IMR-90 (cell line): ENCODE measurements around the gene SEC14L1. TPM values are rescaled to one million over a fixed set of nuclear protein-coding genes. Genes with fewer than 3 reads are reported as not detected.

Source experiments
- ATAC-seq: fragments of 200-7000 bp; cut with Tn5 transposase; 2 replicates; pipeline ENCODE4 v1.9.1; 2020; ENCODE audit warnings: low read depth, mild to moderate bottlenecking, moderate library complexity
- BruUV-seq: library from RNA; stranded (reverse); fragments of 400-500 nt; replicated peaks from 2 replicates; lab custom pipeline; 2021; lab: Mats Ljungman, UMichigan
- CTCF ChIA-PET: fragments of 300-600 bp; formaldehyde crosslinking; extraction: SDS; loops from one replicate; lab custom pipeline; 2021; ENCODE audit warnings: antibody characterized with exemption; lab: Yijun Ruan, JAX
- POLR2A ChIA-PET: fragments of 300-600 bp; sonication (Branson Sonifier 250); formaldehyde crosslinking; loops from one replicate; lab custom pipeline; 2022; ENCODE audit warnings: antibody characterized with exemption; ENCODE audit not compliant: unreplicated experiment; lab: Charles Lee
- DNase-seq: peaks from one replicate; pipeline ENCODE4 v3.0.0; 2013
- H2AFZ ChIP-seq: replicated peaks from 2 replicates; pipeline ENCODE3; 2013; ENCODE audit warnings: low read length, mild to moderate bottlenecking; ENCODE audit not compliant: poor library complexity
- H2AK5ac ChIP-seq: 2 replicates; pipeline ENCODE4 v1.6.1; 2013; ENCODE audit warnings: low read depth, low read length, inconsistent platforms
- H2AK9ac ChIP-seq: replicated peaks from 2 replicates; pipeline ENCODE3; 2013; ENCODE audit warnings: mild to moderate bottlenecking, low read depth, low read length, moderate library complexity; ENCODE audit not compliant: poor library complexity
- H2BK120ac ChIP-seq: 2 replicates; pipeline ENCODE4 v1.6.1; 2013; ENCODE audit warnings: low read depth, low read length, inconsistent platforms
- H2BK15ac ChIP-seq: 3 replicates; pipeline ENCODE4 v1.6.1; 2013; ENCODE audit warnings: low read depth, low read length, inconsistent platforms
- H2BK20ac ChIP-seq: 2 replicates; pipeline ENCODE4 v1.6.1; 2013; ENCODE audit warnings: low read depth, mild to moderate bottlenecking, inconsistent platforms, low read length, moderate library complexity
- H2BK5ac ChIP-seq: 2 replicates; pipeline ENCODE4 v1.6.1; 2013; ENCODE audit warnings: mild to moderate bottlenecking, low read depth, low read length, inconsistent platforms; ENCODE audit not compliant: poor library complexity, severe bottlenecking
- H3K14ac ChIP-seq: replicated peaks from 2 replicates; pipeline ENCODE4 v1.6.1; 2013; ENCODE audit warnings: low read depth, low read length, inconsistent platforms
- H3K18ac ChIP-seq: 2 replicates; pipeline ENCODE4 v1.6.1; 2013; ENCODE audit warnings: low read depth, low read length, control low read depth
- H3K23ac ChIP-seq: 2 replicates; pipeline ENCODE4 v1.6.1; 2013; ENCODE audit warnings: low read depth, low read length, inconsistent platforms
- H3K27ac ChIP-seq: 2 replicates; pipeline ENCODE4 v1.5.1; 2013; ENCODE audit warnings: mild to moderate bottlenecking, control low read depth, low read length; ENCODE audit not compliant: insufficient read depth
- H3K27me3 ChIP-seq: 2 replicates; pipeline ENCODE4 v1.6.1; 2013; ENCODE audit warnings: low read length; ENCODE audit not compliant: control insufficient read depth, insufficient read depth
- H3K36me3 ChIP-seq: 2 replicates; pipeline ENCODE4 v1.6.1; 2013; ENCODE audit warnings: low read length, mixed read lengths; ENCODE audit not compliant: control insufficient read depth, insufficient read depth
- H3K4ac ChIP-seq: 2 replicates; pipeline ENCODE4 v1.6.1; 2013; ENCODE audit warnings: low read depth, low read length, inconsistent platforms
- H3K4me1 ChIP-seq: 2 replicates; pipeline ENCODE4 v1.6.1; 2013; ENCODE audit warnings: low read length, mixed read lengths; ENCODE audit not compliant: control insufficient read depth, insufficient read depth
- H3K4me2 ChIP-seq: 2 replicates; pipeline ENCODE4 v1.6.1; 2013; ENCODE audit warnings: low read depth, mild to moderate bottlenecking, control low read depth, low read length, moderate library complexity
- H3K4me3 ChIP-seq: 2 replicates; pipeline ENCODE4 v1.5.1; 2013; ENCODE audit warnings: low read depth, mild to moderate bottlenecking, control low read depth, low read length, moderate library complexity; ENCODE audit not compliant: insufficient read depth
- H3K56ac ChIP-seq: 2 replicates; pipeline ENCODE4 v1.6.1; 2013; ENCODE audit warnings: low read length, inconsistent platforms; ENCODE audit not compliant: insufficient read depth; ENCODE audit errors: extremely low read depth
- H3K79me1 ChIP-seq, 2 experiments: 2 replicates each; pipeline ENCODE4 v1.6.1; 2013; ENCODE audit warnings: low read length in 2 of 2, inconsistent platforms in 1 of 2, low read depth in 1 of 2
- H3K9ac ChIP-seq: 2 replicates; pipeline ENCODE4 v1.6.1; 2013; ENCODE audit warnings: low read depth, low read length, control low read depth
- H3K9me1 ChIP-seq: 2 replicates; pipeline ENCODE4 v1.6.1; 2013; ENCODE audit warnings: low read length, inconsistent platforms; ENCODE audit not compliant: insufficient read depth
- H3K9me3 ChIP-seq: 2 replicates; pipeline ENCODE4 v1.6.1; 2013; ENCODE audit warnings: low read length; ENCODE audit not compliant: control insufficient read depth, insufficient read depth
- H4K20me1 ChIP-seq: 2 replicates; pipeline ENCODE4 v1.6.1; 2013; ENCODE audit warnings: low read length, inconsistent platforms; ENCODE audit not compliant: insufficient read depth
- H4K5ac ChIP-seq: 2 replicates; pipeline ENCODE4 v1.6.1; 2013; ENCODE audit warnings: mild to moderate bottlenecking, low read depth, low read length, control low read depth
- H4K8ac ChIP-seq, 2 experiments: 2 replicates each; pipeline ENCODE4 v1.6.1; 2013; ENCODE audit warnings: low read depth in 2 of 2, low read length in 2 of 2, control low read depth in 1 of 2, inconsistent platforms in 1 of 2
- H4K91ac ChIP-seq: 2 replicates; pipeline ENCODE4 v1.6.1; 2013; ENCODE audit warnings: low read depth, low read length, inconsistent platforms; ENCODE audit not compliant: insufficient read depth
- BHLHE40 ChIP-seq: fragments of 150-350 bp; IDR thresholded peaks from 2 replicates; pipeline ENCODE4 v1.6.1; 2016; ENCODE audit warnings: mild to moderate bottlenecking, low read depth, low read length
- CEBPB ChIP-seq: IDR thresholded peaks from 2 replicates; pipeline ENCODE4 v1.6.1; 2012; ENCODE audit warnings: low read depth, low read length, improper control_type of control experiment
- CHD1 ChIP-seq: IDR thresholded peaks from 2 replicates; pipeline ENCODE4 v1.6.1; 2012; ENCODE audit warnings: low read depth, low read length, improper control_type of control experiment
- CTCF ChIP-seq: conservative IDR thresholded peaks from 2 replicates; pipeline ENCODE4 v1.5.1; 2012; ENCODE audit warnings: mild to moderate bottlenecking, low read depth, low read length, improper control_type of control experiment
- FOS ChIP-seq: fragments of 150-350 bp; IDR thresholded peaks from 2 replicates; pipeline ENCODE4 v1.6.1; 2016; ENCODE audit warnings: low read depth, low read length
- MAFK ChIP-seq: IDR thresholded peaks from 2 replicates; pipeline ENCODE4 v1.6.1; 2012; ENCODE audit warnings: low read depth, low read length, improper control_type of control experiment
- MAZ ChIP-seq: IDR thresholded peaks from 2 replicates; pipeline ENCODE4 v1.6.1; 2012; ENCODE audit warnings: low read depth, mild to moderate bottlenecking, low read length, improper control_type of control experiment, moderate library complexity, borderline replicate concordance
- NFE2L2 ChIP-seq: fragments of 150-350 bp; IDR thresholded peaks from 2 replicates; pipeline ENCODE4 v1.6.1; 2016; ENCODE audit warnings: low read depth, mild to moderate bottlenecking, low read length
- POLR2A ChIP-seq: IDR thresholded peaks from 2 replicates; pipeline ENCODE4 v1.6.1; 2012; ENCODE audit warnings: mild to moderate bottlenecking, low read depth, low read length
- RAD21 ChIP-seq: IDR thresholded peaks from 2 replicates; pipeline ENCODE4 v1.6.1; 2012; ENCODE audit warnings: low read length, improper control_type of control experiment
- RCOR1 ChIP-seq: IDR thresholded peaks from 2 replicates; pipeline ENCODE4 v1.6.1; 2012; ENCODE audit warnings: mild to moderate bottlenecking, low read length, improper control_type of control experiment; ENCODE audit not compliant: insufficient replicate concordance
- RFX5 ChIP-seq: IDR thresholded peaks from 2 replicates; pipeline ENCODE4 v1.8.0; 2012; ENCODE audit warnings: low read depth, mild to moderate bottlenecking, low read length, moderate library complexity
- SMC3 ChIP-seq: fragments of 150-350 bp; IDR thresholded peaks from 2 replicates; pipeline ENCODE4 v1.6.1; 2016; ENCODE audit warnings: low read depth, mild to moderate bottlenecking, antibody characterized with exemption, low read length, moderate library complexity
- USF2 ChIP-seq: fragments of 150-350 bp; IDR thresholded peaks from 2 replicates; pipeline ENCODE4 v1.6.1; 2017; ENCODE audit warnings: mild to moderate bottlenecking, antibody characterized with exemption, low read length, low read depth
- WGBS, 2 experiments: methylation state at CpG; one replicate each; pipeline versions ENCODE4 v1.1.5 to v1.1.7; 2013; ENCODE audit warnings: missing lambda C conversion rate in 2 of 2; ENCODE audit not compliant: insufficient read length in 1 of 2; ENCODE audit errors: extremely low coverage in 2 of 2; 5-methylcytosine and 5-hydroxymethylcytosine counted together
- dilution Hi-C: fragments of 300-500 bp; cut with HindIII; formaldehyde crosslinking; loops from one replicate; pipeline ENCODE4 v1.14.3; 2018; ENCODE audit warnings: low sequenced_read_pairs; ENCODE audit not compliant: unreplicated experiment
- in situ Hi-C: fragments of 300-500 bp; cut with MboI; formaldehyde crosslinking; loops from 3 replicates; pipeline ENCODE4 v1.14.3; 2019; ENCODE audit warnings: low sequenced_read_pairs, inconsistent platforms, mixed read lengths
- intact Hi-C: fragments of 100-400 bp; cut with micrococcal nuclease; formaldehyde crosslinking; loops from 2 replicates; pipeline ENCODE4 v1.10.0; 2022
- polyA plus RNA-seq, 3 experiments: library from polyadenylated mRNA; depleted of rRNA; stranded (reverse); fragments of >200 nt; gene quantifications; 2 replicates each; pipeline ENCODE4 v1.2.3, GENCODE V29; 2012; ENCODE audit warnings: low replicate concordance in 1 of 3
- total RNA-seq: library from RNA; depleted of rRNA; stranded (reverse); fragments of >200 nt; gene quantifications from 2 replicates; pipeline ENCODE4 v1.2.3, GENCODE V29; 2012

SEC14L1 gene
- total and polyA plus RNA-seq, 2 of the 4 experiments (the other 2 are of a cell fraction), result 24.9 to 35.8 TPM

- POLR2A ChIA-PET, result no interaction called here
Measured at GRCh38 chr17:77142689-77143088, 1.9 kb downstream of the SEC14L1 start.

More at GRCh38 chr17:77142689-77143088, 1.9 kb downstream of the SEC14L1 start:
- no peaks in the 10 kb centered on the region for H3K9me3 ChIP-seq
- no peak overlapping the region for H2AK5ac ChIP-seq
- H2AFZ ChIP-seq, result no peak overlapping the region
- H2BK15ac ChIP-seq, result no peak overlapping the region
- intact Hi-C loops, result no loop called here
- no peak overlapping the region for H3K56ac ChIP-seq
- dilution Hi-C loops, result no loop called here
- H3K27me3 ChIP-seq, result no peaks in the 10 kb centered on the region
- H3K9me1 ChIP-seq, result peaks cover 5% of the 10 kb centered on the region
- H2BK120ac ChIP-seq, result no peak overlapping the region
- H4K91ac ChIP-seq, result no peak overlapping the region
- peaks cover 18 to 60% of the 10 kb centered on the region in 2 experiments for H3K79me1 ChIP-seq
- H3K27ac ChIP-seq, result no peak overlapping the region
- H3K36me3 ChIP-seq, result peaks cover 14% of the 10 kb centered on the region
- no peak overlapping the region for H4K8ac ChIP-seq
- no peak overlapping the region for H4K5ac ChIP-seq
- no peak overlapping the region for H3K9ac ChIP-seq
- no TSS peak for BruUV-seq
- 0 out of 2 replicates have a peak overlapping the region, but pooled peaks have one; percentile 1 for H3K14ac ChIP-seq
- H3K23ac ChIP-seq, result peak overlapping the region; percentile 53; the same call in 1 of the 2 replicates
- H2BK5ac ChIP-seq, result no peak overlapping the region
- ATAC-seq (no peak), DNase-seq (no peak)
- H3K4me2 ChIP-seq, result no peak overlapping the region
- H4K20me1 ChIP-seq, result peaks cover 24% of the 10 kb centered on the region; the same call in 1 of the 2 replicates
- H3K4me3 ChIP-seq, result no peak overlapping the region
- WGBS, 2 experiments, result no CpG with 5 or more reads among the region's 8 CpGs
- no peak overlapping the region for H2BK20ac ChIP-seq
- CTCF ChIA-PET, result no interaction called here
- TF ChIP-seq MAZ, result no peak
- no peak for TF ChIP-seq POLR2A
- no peak for TF ChIP-seq BHLHE40
- no peak for TF ChIP-seq RFX5
- no peak for TF ChIP-seq CHD1
- no peak for TF ChIP-seq NFE2L2
- TF ChIP-seq CEBPB, result no peak
- no peak for TF ChIP-seq RAD21
- TF ChIP-seq FOS, result no peak
- no peak for TF ChIP-seq USF2
- TF ChIP-seq MAFK, result no peak
- TF ChIP-seq SMC3, result no peak
- TF ChIP-seq CTCF, result no peak
- no peak for TF ChIP-seq RCOR1
- no peak overlapping the region for H3K18ac ChIP-seq
- in situ Hi-C loops, result no loop called here
- no peak overlapping the region for H2AK9ac ChIP-seq
- H3K4me1 ChIP-seq, result peaks cover 19% of the 10 kb centered on the region
- H3K4ac ChIP-seq, result no peak overlapping the region
